A673 (cell line): ENCODE data around the gene NKX6-2. TPM values are rescaled to one million over a fixed set of nuclear protein-coding genes. Genes with fewer than 3 reads are reported as not detected.
"Not testable (repeated sequence)": the region's sequence is repeated elsewhere in the genome, so short reads cannot be mapped to it uniquely, and the experiment has no call there.

Source experiments
- BruUV-seq: library from RNA; stranded (reverse); fragments of 400-500 nt; replicated peaks from 2 replicates; lab custom pipeline; 2021; lab: Mats Ljungman, UMichigan
- CTCF ChIA-PET: fragments of 300-600 bp; sonication (Branson Sonifier 250); formaldehyde crosslinking; loops from one replicate; lab custom pipeline; 2022; ENCODE audit warnings: antibody characterized with exemption; lab: Charles Lee
- POLR2A ChIA-PET: fragments of 300-600 bp; sonication (Branson Sonifier 250); formaldehyde crosslinking; loops from one replicate; lab custom pipeline; 2022; ENCODE audit warnings: antibody characterized with exemption; ENCODE audit not compliant: low non-redundant PET; lab: Charles Lee
- DNase-seq: peaks from one replicate; pipeline ENCODE4 v3.0.0-alpha.2; 2015; ENCODE audit warnings: low spot score
- H3K27ac ChIP-seq: fragments of 200-600 bp; sonication (generic); 2 replicates; pipeline ENCODE4 v1.5.1; 2016; ENCODE audit warnings: mixed run types, low read depth, mild to moderate bottlenecking, mixed read lengths, antibody characterized with exemption, low read length; ENCODE audit not compliant: poor library complexity, severe bottlenecking
- H3K27me3 ChIP-seq: fragments of 200-600 bp; sonication (generic); replicated peaks from 2 replicates; pipeline ENCODE4 v1.6.1; 2017; ENCODE audit warnings: mixed run types, low read depth, mild to moderate bottlenecking, mixed read lengths, antibody characterized with exemption, low read length; ENCODE audit not compliant: insufficient read depth, poor library complexity
- H3K36me3 ChIP-seq: fragments of 200-600 bp; sonication (generic); 2 replicates; pipeline ENCODE4 v1.6.1; 2016; ENCODE audit warnings: mixed run types, mild to moderate bottlenecking, mixed read lengths, antibody characterized with exemption, low read length; ENCODE audit not compliant: insufficient read depth, poor library complexity, severe bottlenecking
- H3K4me1 ChIP-seq: fragments of 200-600 bp; sonication (generic); 2 replicates; pipeline ENCODE4 v1.6.1; 2017; ENCODE audit warnings: mixed run types, mild to moderate bottlenecking, mixed read lengths, antibody characterized with exemption, low read length; ENCODE audit not compliant: insufficient read depth, poor library complexity, severe bottlenecking
- H3K4me3 ChIP-seq: fragments of 200-600 bp; sonication (generic); 2 replicates; pipeline ENCODE4 v1.5.1; 2016; ENCODE audit warnings: low read depth, mixed run types, mild to moderate bottlenecking, mixed read lengths, low read length; ENCODE audit not compliant: poor library complexity, severe bottlenecking
- H3K9me3 ChIP-seq: fragments of 200-600 bp; sonication (generic); 2 replicates; pipeline ENCODE4 v1.6.1; 2016; ENCODE audit warnings: mixed run types, low read depth, mild to moderate bottlenecking, mixed read lengths, antibody characterized with exemption, low read length; ENCODE audit not compliant: poor library complexity, severe bottlenecking
- EZH2 ChIP-seq: fragments of 200-600 bp; sonication (generic); IDR thresholded peaks from 2 replicates; pipeline ENCODE4 v1.6.1; 2017; ENCODE audit warnings: borderline replicate concordance, low read depth, mild to moderate bottlenecking, mixed read lengths, antibody characterized with exemption, low read length; ENCODE audit not compliant: poor library complexity, severe bottlenecking
- intact Hi-C: fragments of 100-400 bp; cut with micrococcal nuclease; formaldehyde crosslinking; loops from one replicate; pipeline ENCODE4 v1.10.0; 2022; ENCODE audit not compliant: unreplicated experiment
- total RNA-seq: library from RNA; stranded (reverse); gene quantifications from 2 replicates; pipeline ENCODE4 v1.2.3, GENCODE V29; 2021
- TF ChIP-seq, protein P1 (sequence below): fragments of 300-800, 200-600 bp; sonication (generic); conservative IDR thresholded peaks from 2 replicates; pipeline ENCODE4 v1.5.1; 2017; ENCODE audit warnings: low read depth, mild to moderate bottlenecking, antibody characterized with exemption, low read length, moderate library complexity, mixed read lengths

NKX6-2 gene
- total RNA-seq, 1 experiment from 2014 or later = not detected

DNA sequence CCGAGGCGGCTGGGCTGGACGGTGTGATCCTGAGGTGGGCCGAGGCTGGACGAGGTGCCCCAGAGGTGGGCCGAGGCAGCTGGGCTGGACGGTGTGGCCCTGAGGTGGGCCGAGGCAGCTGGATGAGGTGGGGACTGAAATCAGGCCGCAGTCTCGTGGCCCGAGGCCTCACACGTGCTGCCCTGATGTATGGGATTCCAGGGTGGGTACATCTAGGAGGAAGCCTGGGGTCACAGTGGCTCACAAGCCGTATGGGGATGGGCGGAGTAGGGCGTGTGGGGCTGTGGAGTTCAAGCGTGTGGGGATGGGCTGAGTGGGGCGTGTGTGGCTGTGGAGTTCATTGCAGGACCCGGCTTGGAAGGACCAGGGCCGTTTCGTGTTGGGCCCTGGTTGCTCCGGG, 12.5 kb upstream of the NKX6-2 start:
- Histone ChIP-seq H3K4me1 (peaks cover 11% of the 10 kb centered on the region), H3K27ac (no peak overlapping the region), H3K27me3 (peaks cover 36% of the 10 kb centered on the region), H3K36me3 (no peaks in the 10 kb centered on the region), H3K4me3 (no peak overlapping the region), H3K9me3 (no peaks in the 10 kb centered on the region)
- DNase-seq = no peak
- BruUV-seq = no TSS peak
- ChIA-PET CTCF (no interaction called here), POLR2A (no interaction called here)
- TF ChIP-seq EZH2 = no peak
- TF ChIP-seq, protein P1, sequence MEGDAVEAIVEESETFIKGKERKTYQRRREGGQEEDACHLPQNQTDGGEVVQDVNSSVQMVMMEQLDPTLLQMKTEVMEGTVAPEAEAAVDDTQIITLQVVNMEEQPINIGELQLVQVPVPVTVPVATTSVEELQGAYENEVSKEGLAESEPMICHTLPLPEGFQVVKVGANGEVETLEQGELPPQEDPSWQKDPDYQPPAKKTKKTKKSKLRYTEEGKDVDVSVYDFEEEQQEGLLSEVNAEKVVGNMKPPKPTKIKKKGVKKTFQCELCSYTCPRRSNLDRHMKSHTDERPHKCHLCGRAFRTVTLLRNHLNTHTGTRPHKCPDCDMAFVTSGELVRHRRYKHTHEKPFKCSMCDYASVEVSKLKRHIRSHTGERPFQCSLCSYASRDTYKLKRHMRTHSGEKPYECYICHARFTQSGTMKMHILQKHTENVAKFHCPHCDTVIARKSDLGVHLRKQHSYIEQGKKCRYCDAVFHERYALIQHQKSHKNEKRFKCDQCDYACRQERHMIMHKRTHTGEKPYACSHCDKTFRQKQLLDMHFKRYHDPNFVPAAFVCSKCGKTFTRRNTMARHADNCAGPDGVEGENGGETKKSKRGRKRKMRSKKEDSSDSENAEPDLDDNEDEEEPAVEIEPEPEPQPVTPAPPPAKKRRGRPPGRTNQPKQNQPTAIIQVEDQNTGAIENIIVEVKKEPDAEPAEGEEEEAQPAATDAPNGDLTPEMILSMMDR = no peak
- intact Hi-C loops = loop anchor here (10.0 kb wide), 1 partner anchor 134 kb away; no protein-coding TSS in a partner anchor

DNA sequence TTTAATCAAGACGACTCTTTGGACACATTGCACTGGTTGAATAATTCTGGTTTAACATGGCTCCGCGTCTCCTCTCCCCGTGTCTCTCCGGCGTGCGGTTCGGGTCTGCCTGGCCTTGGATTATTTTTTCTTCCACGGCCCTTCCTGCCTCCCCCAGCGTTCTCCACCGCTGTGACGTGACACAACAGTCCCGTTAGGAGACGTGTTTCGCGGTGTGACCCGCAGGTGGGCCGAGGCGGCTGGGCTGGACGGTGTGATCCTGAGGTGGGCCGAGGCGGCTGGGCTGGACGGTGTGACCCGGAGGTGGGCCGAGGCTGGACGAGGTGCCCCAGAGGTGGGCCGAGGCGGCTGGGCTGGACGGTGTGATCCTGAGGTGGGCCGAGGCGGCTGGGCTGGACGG, 12.0 kb upstream of the NKX6-2 start:
- DNase-seq, BruUV-seq, CTCF ChIA-PET, H3K27ac ChIP-seq, POLR2A ChIA-PET, H3K9me3 ChIP-seq, H3K4me3 ChIP-seq, H3K36me3 ChIP-seq: not testable (repeated sequence)
- H3K27me3 ChIP-seq = peaks cover 36% of the 10 kb centered on the region
- H3K4me1 ChIP-seq = peaks cover 13% of the 10 kb centered on the region
- intact Hi-C loops = loop anchor here (10.0 kb wide), 1 partner anchor 133 kb away; no protein-coding TSS in a partner anchor

DNA sequence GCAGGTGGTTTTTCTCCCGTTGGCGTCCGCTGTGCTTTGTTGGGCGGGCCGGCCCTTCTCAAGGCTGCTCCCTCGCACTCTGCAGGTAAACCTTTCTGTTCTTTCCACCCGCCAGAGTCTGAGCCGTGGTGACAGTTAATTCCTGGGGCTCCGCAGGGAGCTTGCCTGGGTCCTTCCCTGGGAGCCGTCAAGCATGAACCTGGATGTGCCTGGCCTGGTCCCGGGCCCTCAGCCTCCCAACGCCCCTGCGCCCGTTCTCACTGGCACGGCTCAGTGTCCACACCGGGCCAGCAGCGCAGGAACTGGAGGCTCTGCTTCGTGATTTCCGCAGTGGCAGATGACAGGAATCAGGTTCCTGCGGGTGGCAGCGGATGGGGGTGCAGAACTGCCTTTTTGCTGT, 10.9 kb upstream of the NKX6-2 start:
- POLR2A ChIA-PET = no interaction called here

More for the DNA sequence above, 10.9 kb upstream of the NKX6-2 start:
- Histone ChIP-seq H3K9me3 (no peaks in the 10 kb centered on the region), H3K4me3 (no peak overlapping the region), H3K27me3 (peaks cover 36% of the 10 kb centered on the region), H3K4me1 (peaks cover 13% of the 10 kb centered on the region), H3K27ac (no peak overlapping the region), H3K36me3 (no peaks in the 10 kb centered on the region)
- CTCF ChIA-PET = no interaction called here
- TF ChIP-seq, protein P1 = no peak
- no peak for TF ChIP-seq EZH2
- intact Hi-C loops = loop anchor here (10.0 kb wide), 1 partner anchor 132 kb away; no protein-coding TSS in a partner anchor
- no peak for DNase-seq
- BruUV-seq = no TSS peak
